ENCODE results near the gene LSAMP. TPM values are rescaled to one million over a fixed set of nuclear protein-coding genes. Genes with fewer than 3 reads are reported as not detected.

LSAMP gene
- total RNA-seq, 2 donors from 2014 or later, result 1.7 to 2.1 TPM

DNA sequence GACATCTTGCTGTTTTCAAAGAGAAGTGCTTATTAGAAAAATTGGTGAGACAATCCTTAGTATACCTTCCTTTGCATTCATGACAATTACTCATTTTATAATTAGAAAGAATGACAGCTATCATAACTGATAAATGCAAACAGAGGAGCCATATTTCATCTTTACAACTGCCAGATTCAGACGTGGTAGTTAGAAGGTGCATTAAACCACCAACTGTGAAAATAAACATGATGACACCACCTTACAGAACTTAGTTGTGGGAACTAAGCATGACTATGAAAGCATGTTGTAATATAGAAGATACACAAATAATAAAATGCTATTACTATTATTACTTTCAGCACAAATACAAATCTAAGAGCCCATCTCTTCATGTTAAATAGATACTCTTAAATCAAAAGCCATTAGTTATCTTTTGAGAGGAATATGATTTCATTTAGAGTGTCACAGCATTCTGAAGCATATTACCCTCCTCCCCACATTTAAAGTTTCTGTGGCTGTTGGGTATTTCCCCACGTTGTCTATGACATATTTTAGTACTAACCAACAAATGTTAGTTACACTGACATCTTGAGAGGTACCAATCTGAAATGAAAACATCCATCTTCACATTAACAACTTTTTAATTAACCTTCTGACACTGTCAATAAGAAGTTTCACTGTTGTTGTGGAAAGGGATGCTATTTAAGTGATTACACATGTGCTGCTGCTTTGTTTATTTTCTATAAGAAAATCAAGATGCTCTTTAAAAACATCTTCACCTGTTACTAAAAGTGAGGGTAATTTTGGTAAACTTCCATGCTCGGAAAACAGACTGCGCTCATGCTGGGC, 163.8 kb downstream of the LSAMP start:
- no peak for DNase-seq (ENCODE audit: low spot score)
- H3K9me3 ChIP-seq, result no peaks in the 10 kb centered on the region
- no peak overlapping the region for H3K4me3 ChIP-seq
- no peak for TF ChIP-seq CTCF (IDR thresholded peaks at IDR 0.05)
- no peak overlapping the region for H3K27ac ChIP-seq
- H3K36me3 ChIP-seq, result no peaks in the 10 kb centered on the region
- H3K27me3 ChIP-seq, result no peaks in the 10 kb centered on the region
- no peaks in the 10 kb centered on the region for H3K4me1 ChIP-seq

- DNase-seq (ENCODE audit: low spot score), result no peak
- H3K9me3 ChIP-seq, result no peaks in the 10 kb centered on the region
- TF ChIP-seq CTCF (IDR thresholded peaks at IDR 0.05), result no peak
- H3K4me1 ChIP-seq, result no peaks in the 10 kb centered on the region
- no peaks in the 10 kb centered on the region for H3K27me3 ChIP-seq
- no peak overlapping the region for H3K27ac ChIP-seq
- no peak overlapping the region for H3K4me3 ChIP-seq
- no peaks in the 10 kb centered on the region for H3K36me3 ChIP-seq
Observed at GRCh38 chr3:116280130-116280740, 165.1 kb downstream of the LSAMP start.

DNA sequence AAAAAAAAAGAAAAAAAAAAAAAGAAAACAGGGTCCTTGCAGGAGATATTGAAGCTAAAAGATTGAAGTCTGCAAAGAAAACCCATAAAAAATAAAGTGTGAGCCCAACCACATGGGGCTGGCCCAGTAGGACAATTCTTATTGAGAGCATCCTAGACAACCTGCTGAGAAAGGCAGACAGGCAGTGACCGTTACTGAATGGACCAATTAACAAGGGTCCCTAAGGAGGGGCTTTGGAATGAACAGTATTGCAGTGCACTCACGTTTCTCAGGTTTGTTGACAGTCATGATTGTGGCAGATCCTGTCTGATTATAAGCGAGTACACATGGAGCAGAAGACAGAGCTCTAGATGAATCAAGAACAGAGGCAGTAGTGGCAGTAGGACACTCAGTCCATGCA, 168.6 kb downstream of the LSAMP start:
- no peak for TF ChIP-seq CTCF (IDR thresholded peaks at IDR 0.05)
- Histone ChIP-seq H3K4me1 (no peaks in the 10 kb centered on the region), H3K27ac (no peak overlapping the region), H3K27me3 (no peaks in the 10 kb centered on the region), H3K4me3 (no peak overlapping the region), H3K9me3 (no peaks in the 10 kb centered on the region), H3K36me3 (no peaks in the 10 kb centered on the region)
- no peak for DNase-seq (ENCODE audit: low spot score)

DNA sequence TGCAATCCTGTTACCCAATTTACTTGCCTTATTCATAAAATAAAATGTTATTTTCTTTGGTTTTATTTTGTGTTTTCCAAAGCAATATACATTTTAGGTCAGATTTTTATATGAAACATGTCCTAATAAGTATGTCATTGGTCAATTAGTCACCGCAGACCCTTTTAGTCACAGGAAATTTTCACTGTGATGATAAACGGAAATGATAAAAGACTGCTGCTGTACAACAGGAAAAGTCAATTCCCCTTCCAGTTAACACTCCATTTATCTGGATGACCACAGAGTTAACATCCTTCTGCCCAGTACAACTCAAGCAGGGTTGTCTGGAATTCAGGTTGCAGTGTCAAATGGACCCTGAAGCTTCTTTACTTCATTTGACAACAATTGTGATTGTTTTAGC, 175.2 kb downstream of the LSAMP start:
- no peaks in the 10 kb centered on the region for H3K4me1 ChIP-seq
- no peak for DNase-seq (ENCODE audit: low spot score)
- TF ChIP-seq CTCF (IDR thresholded peaks at IDR 0.05), result no peak
- H3K27me3 ChIP-seq, result no peaks in the 10 kb centered on the region
- H3K27ac ChIP-seq, result no peak overlapping the region
- no peaks in the 10 kb centered on the region for H3K36me3 ChIP-seq
- no peak overlapping the region for H3K4me3 ChIP-seq
- no peaks in the 10 kb centered on the region for H3K9me3 ChIP-seq

DNA sequence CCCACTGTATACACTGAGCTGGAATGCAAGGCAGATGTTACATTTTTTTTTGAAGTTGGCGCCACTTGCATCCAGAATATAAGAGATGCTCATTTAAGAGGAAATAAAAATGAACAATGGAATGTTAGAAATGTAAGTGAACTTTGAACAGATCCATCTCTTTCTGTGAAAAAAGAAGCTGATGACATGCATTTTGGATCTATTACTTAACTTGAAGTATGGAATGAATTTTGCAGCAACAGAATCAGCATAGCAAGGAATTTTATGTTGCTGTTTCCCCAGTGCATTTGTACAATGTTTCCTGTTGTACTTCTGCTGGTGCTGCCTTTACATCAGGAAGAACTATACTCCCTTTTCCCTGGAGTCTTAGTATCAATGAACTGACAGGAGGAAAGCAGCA, 178.2 kb downstream of the LSAMP start:
- Histone ChIP-seq H3K36me3 (no peaks in the 10 kb centered on the region), H3K4me1 (no peaks in the 10 kb centered on the region), H3K27ac (no peak overlapping the region), H3K4me3 (no peak overlapping the region), H3K27me3 (no peaks in the 10 kb centered on the region), H3K9me3 (no peaks in the 10 kb centered on the region)
- DNase-seq (ENCODE audit: low spot score), result no peak
- TF ChIP-seq CTCF (IDR thresholded peaks at IDR 0.05), result no peak

All from right atrium auricular region (tissue), 2 donors.